ENCODE data around the gene SNX30. TPM values are rescaled to one million over a fixed set of nuclear protein-coding genes. Genes with fewer than 3 reads are reported as not detected.
A peak's percentile ranks its signal among the peaks of the same experiment; 100 is the strongest.
"Not testable (repeated sequence)": the region's sequence is repeated elsewhere in the genome, so short reads cannot be mapped to it uniquely, and the experiment has no call there.

Gene SNX30
- total RNA-seq, 1 experiment from 2014 or later: 32.5 TPM

DNA sequence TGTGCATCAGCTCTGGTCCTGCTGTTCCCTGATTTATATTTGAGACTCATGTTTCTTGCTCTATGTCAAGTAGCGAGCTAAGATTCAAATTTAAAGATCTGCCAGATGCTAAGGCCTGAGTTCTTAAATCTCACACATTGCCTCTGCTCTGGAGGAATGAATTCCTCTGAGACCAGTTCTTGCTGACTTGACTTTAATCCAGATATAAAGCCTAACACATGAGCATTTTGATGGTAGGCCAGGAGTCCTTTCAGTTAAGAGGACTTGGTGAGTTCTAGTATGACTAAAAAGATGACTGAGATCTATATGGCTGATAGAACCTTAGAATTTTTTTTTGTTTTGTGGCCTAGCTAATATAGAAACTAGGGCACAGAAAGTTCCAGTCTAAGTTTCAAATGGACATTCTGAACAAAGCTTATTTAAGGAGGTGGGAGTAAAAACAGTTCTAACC lies 31.3 kb upstream of the SNX30 start:
- ChIA-PET POLR2A (ENCODE audit: unreplicated experiment) (interaction anchor here (0.6 kb wide), 1 partner anchor 34 kb away, joined by 3 read pairs; no protein-coding TSS in a partner anchor), CTCF (interaction anchor here (1.8 kb wide), 1 partner anchor 184 kb away, joined by 5 read pairs; no protein-coding TSS in a partner anchor)
- peaks cover 16% of the 10 kb centered on the region; the same call in 1 of the 2 replicates for H3K4me1 ChIP-seq (replicated peaks; ENCODE audit: insufficient read depth)
- H3K9me3 ChIP-seq (ENCODE audit: insufficient read depth, low read depth): no peaks in the 10 kb centered on the region
- H4K20me1 ChIP-seq (ENCODE audit: insufficient read depth): no peaks in the 10 kb centered on the region
- H3K4me2 ChIP-seq: no peak overlapping the region
- DNase-seq: no peak
- TF ChIP-seq EZH2 (IDR thresholded peaks at IDR 0.05; ENCODE audit: low read depth): no peak
- TF ChIP-seq, protein P1, sequence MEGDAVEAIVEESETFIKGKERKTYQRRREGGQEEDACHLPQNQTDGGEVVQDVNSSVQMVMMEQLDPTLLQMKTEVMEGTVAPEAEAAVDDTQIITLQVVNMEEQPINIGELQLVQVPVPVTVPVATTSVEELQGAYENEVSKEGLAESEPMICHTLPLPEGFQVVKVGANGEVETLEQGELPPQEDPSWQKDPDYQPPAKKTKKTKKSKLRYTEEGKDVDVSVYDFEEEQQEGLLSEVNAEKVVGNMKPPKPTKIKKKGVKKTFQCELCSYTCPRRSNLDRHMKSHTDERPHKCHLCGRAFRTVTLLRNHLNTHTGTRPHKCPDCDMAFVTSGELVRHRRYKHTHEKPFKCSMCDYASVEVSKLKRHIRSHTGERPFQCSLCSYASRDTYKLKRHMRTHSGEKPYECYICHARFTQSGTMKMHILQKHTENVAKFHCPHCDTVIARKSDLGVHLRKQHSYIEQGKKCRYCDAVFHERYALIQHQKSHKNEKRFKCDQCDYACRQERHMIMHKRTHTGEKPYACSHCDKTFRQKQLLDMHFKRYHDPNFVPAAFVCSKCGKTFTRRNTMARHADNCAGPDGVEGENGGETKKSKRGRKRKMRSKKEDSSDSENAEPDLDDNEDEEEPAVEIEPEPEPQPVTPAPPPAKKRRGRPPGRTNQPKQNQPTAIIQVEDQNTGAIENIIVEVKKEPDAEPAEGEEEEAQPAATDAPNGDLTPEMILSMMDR (conservative IDR thresholded peaks at IDR 0.05): no peak
- intact Hi-C loops (cut with micrococcal nuclease; ENCODE audit: unreplicated experiment): loop anchor here (2.0 to 10.0 kb wide), 4 partner anchors 32 to 384 kb away; partner anchors contain the start of genes PTBP3 and SNX30
- peaks cover 20% of the 10 kb centered on the region for H3K79me2 ChIP-seq (ENCODE audit: low read depth)
- H3K9me2 ChIP-seq (ENCODE audit: insufficient read depth): no peaks in the 10 kb centered on the region
- H3K36me3 ChIP-seq (ENCODE audit: low read depth): no peaks in the 10 kb centered on the region
- no peaks in the 10 kb centered on the region for H3K27me3 ChIP-seq (ENCODE audit: insufficient read depth, low read depth)
- BruUV-seq (replicated peaks): no TSS peak
- no peaks in the 10 kb centered on the region for H3F3A ChIP-seq (ENCODE audit: insufficient read depth, low read depth)
- no peak overlapping the region for H3K27ac ChIP-seq
- H2AFZ ChIP-seq: 0 out of 2 replicates have a peak overlapping the region, but pooled peaks have one; percentile 6
- no peak overlapping the region for H3K4me3 ChIP-seq

DNA sequence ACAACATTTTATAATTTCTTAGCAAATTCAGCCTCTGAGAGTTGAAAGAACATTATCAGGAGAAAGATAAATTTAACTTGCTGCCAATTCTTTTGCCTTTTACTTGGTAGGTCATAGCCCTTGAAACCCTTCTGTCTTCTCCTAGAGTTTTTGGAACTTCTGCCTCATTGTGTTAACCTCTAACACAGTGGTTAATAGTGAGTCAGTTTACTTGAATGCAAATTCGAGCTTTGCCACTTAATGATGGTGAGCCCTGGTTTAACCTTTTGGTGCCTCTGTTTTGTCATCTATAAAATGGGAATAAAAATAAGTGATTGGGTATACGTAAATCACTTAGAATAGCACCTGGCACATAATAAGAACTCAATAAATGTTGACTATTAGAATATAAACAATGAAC lies 30.9 kb upstream of the SNX30 start:
- TF ChIP-seq, protein P1 (conservative IDR thresholded peaks at IDR 0.05): no peak
- no peak for TF ChIP-seq EZH2 (IDR thresholded peaks at IDR 0.05; ENCODE audit: low read depth)
- Histone ChIP-seq H2AFZ (0 out of 2 replicates have a peak overlapping the region, but pooled peaks have one; percentile 6), H3K9me2 (ENCODE audit: insufficient read depth) (no peaks in the 10 kb centered on the region), H3K4me2 (no peak overlapping the region), H3K4me1 (replicated peaks; ENCODE audit: insufficient read depth) (peaks cover 16% of the 10 kb centered on the region; the same call in 1 of the 2 replicates), H3K27me3 (ENCODE audit: insufficient read depth, low read depth) (no peaks in the 10 kb centered on the region), H3K9me3 (ENCODE audit: insufficient read depth, low read depth) (no peaks in the 10 kb centered on the region), H3K36me3 (ENCODE audit: low read depth) (no peaks in the 10 kb centered on the region), H3F3A (ENCODE audit: insufficient read depth, low read depth) (no peaks in the 10 kb centered on the region), H3K79me2 (ENCODE audit: low read depth) (peaks cover 20% of the 10 kb centered on the region), H3K27ac (no peak overlapping the region), H4K20me1 (ENCODE audit: insufficient read depth) (no peaks in the 10 kb centered on the region), H3K4me3 (no peak overlapping the region)
- intact Hi-C loops (cut with micrococcal nuclease; ENCODE audit: unreplicated experiment): loop anchor here (2.0 to 10.0 kb wide), 4 partner anchors 31 to 385 kb away; partner anchors contain the start of genes PTBP3 and SNX30
- ChIA-PET POLR2A (ENCODE audit: unreplicated experiment) (interaction anchor here (0.6 kb wide), 1 partner anchor 34 kb away, joined by 3 read pairs; no protein-coding TSS in a partner anchor), CTCF (no interaction called here)
- no peak for DNase-seq
- no TSS peak for BruUV-seq (replicated peaks)

DNA sequence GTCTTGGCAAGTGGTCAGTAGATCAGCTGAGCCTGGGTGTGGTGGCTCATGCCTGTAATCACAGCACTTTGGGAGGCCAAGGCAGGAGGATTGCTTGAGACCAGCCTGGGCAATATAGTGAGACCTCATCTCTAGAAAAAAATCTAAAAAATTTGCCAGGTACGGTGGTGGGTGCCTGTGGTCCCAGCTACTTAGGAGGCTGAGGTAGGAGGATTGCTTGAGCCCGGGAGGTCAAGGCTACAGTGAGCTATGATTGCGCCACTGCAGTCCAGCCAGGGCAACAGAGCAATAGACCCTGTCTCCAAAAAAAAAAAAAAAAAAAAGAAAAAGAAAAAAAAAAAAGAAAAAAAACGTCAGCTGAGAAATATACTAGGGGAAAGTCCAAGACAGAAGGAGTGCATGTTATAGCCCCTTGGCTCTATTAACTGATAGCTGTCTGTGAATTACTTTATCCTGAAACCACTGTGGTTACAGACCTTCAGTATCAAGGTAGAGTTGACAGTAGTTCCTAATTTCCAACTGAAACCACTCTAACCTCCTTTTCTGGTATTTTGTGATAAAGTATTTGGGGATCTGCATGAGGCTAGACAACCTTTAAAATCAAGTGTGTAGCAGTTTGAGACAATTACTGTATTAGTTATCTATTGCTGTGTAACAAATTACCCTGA lies 30.3 kb upstream of the SNX30 start:
- CTCF ChIA-PET: no interaction called here

DNA sequence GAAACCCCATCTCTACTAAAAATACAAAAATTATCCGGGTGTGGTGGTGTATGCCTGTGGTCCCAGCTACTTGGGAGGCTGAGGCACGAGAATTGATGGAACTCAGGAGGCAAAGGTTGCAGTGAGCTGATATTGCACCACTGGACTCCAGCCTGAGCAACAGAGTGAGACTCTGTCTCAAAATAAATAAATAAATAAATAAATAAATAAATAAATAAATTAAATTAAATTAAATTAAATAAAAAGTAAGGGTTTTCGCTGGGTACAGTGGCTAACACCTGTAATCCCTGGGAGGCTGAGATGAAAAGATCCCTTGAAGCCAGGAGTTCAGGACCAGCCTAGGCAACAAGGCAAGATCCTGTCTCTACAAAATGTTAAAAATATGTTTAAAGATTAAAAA lies 27.8 kb upstream of the SNX30 start:
- H3K79me2 ChIP-seq (ENCODE audit: low read depth); H3F3A ChIP-seq (ENCODE audit: insufficient read depth, low read depth); H2AFZ ChIP-seq; H3K27me3 ChIP-seq (ENCODE audit: insufficient read depth, low read depth); H3K27ac ChIP-seq; H3K9me2 ChIP-seq (ENCODE audit: insufficient read depth); intact Hi-C loops (cut with micrococcal nuclease; ENCODE audit: unreplicated experiment); BruUV-seq (replicated peaks); H3K36me3 ChIP-seq (ENCODE audit: low read depth); CTCF ChIA-PET; H4K20me1 ChIP-seq (ENCODE audit: insufficient read depth); H3K4me3 ChIP-seq; H3K9me3 ChIP-seq (ENCODE audit: insufficient read depth, low read depth); H3K4me2 ChIP-seq; DNase-seq; H3K4me1 ChIP-seq (replicated peaks; ENCODE audit: insufficient read depth); POLR2A ChIA-PET (ENCODE audit: unreplicated experiment): not testable (repeated sequence)

More for the DNA sequence above, 30.3 kb upstream of the SNX30 start:
- H3K4me2 ChIP-seq: no peak overlapping the region
- H3K9me2 ChIP-seq (ENCODE audit: insufficient read depth): no peaks in the 10 kb centered on the region
- H3K36me3 ChIP-seq (ENCODE audit: low read depth): no peaks in the 10 kb centered on the region
- H3K27ac ChIP-seq: no peak overlapping the region
- no peak overlapping the region for H2AFZ ChIP-seq
- H3K79me2 ChIP-seq (ENCODE audit: low read depth): peaks cover 20% of the 10 kb centered on the region
- no peak for DNase-seq
- H3K27me3 ChIP-seq (ENCODE audit: insufficient read depth, low read depth): no peaks in the 10 kb centered on the region
- no peaks in the 10 kb centered on the region for H3K9me3 ChIP-seq (ENCODE audit: insufficient read depth, low read depth)
- intact Hi-C loops (cut with micrococcal nuclease; ENCODE audit: unreplicated experiment): no loop called here
- H3K4me3 ChIP-seq: no peak overlapping the region
- no TSS peak for BruUV-seq (replicated peaks)
- no peaks in the 10 kb centered on the region for H4K20me1 ChIP-seq (ENCODE audit: insufficient read depth)
- H3F3A ChIP-seq (ENCODE audit: insufficient read depth, low read depth): no peaks in the 10 kb centered on the region
- TF ChIP-seq, protein P1 (conservative IDR thresholded peaks at IDR 0.05): no peak
- no peak for TF ChIP-seq EZH2 (IDR thresholded peaks at IDR 0.05; ENCODE audit: low read depth)
- POLR2A ChIA-PET (ENCODE audit: unreplicated experiment): interaction anchor here (0.5 kb wide), 1 partner anchor 275 kb away, joined by 3 read pairs; no protein-coding TSS in a partner anchor
- peaks cover 16% of the 10 kb centered on the region; the same call in 1 of the 2 replicates for H3K4me1 ChIP-seq (replicated peaks; ENCODE audit: insufficient read depth)
